NCI-H2081 treated with DMSO at 0.1 percent for 48 hours (cell line): ENCODE results near the gene SIRT4.
"Not testable (repeated sequence)": the region's sequence is repeated elsewhere in the genome, so short reads cannot be mapped to it uniquely, and the experiment has no call there.

Experiments
- DNase-seq: peaks from one replicate; lab custom pipeline; 2025; lab: John Stamatoyannopoulos, UW

The SIRT4 gene

DNA sequence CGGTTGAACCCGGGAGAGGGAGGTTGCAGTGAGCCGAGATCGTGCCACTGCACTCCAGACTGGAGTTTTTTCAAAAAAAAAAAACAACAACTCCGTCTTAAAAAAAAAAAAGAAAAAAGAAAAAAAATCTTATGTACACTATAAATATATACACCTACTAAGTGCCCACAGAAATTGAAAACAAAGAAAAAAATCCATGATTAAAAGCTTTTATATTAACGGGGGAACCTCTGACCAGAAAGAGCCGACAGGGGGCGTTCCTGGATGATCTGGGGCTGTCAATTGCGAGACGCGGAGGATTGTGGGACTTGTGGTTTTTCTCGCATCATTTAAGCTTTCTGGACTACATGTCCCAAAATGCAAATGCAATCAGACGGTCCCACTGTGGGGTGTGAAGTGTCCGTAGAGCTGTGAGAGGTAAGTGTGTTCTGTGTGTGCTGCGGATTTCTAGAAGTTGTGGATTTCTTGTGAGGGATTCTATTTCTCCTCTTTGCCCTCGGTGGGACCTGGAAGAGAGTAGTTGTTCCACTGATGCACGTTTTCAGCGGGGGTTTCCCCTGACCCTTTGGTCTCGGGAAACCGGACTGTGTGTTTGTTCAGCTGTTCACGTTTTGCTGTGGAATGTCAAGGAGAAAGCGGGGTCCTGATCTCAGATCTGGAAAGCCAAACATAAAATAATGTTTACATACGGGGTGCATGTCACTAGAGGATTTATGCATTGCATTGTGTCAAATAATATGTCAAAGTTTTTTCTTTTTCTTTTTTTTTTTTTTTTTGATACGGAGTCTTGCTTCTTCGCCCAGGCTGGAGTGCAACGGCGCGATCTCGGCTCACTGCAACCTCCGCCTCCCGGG lies at the start of gene SIRT4:
SIRT4 (plus strand) TSS at position 360 of the 854 bp plus-strand sequence. CDS start 1,241 bp downstream, outside the sequence.
- peak; percentile 76 for DNase-seq

GRCh38 chr12:120253313-120253712 lies 48.8 kb upstream of the SIRT4 start:
- DNase-seq: not testable (repeated sequence)

GRCh38 chr12:120254809-120255208 lies 47.3 kb upstream of the SIRT4 start:
- DNase-seq: no peak

GRCh38 chr12:120257041-120257821 lies 44.9 kb upstream of the SIRT4 start:
- no peak for DNase-seq

GRCh38 chr12:120258323-120258896 lies 43.7 kb upstream of the SIRT4 start:
- DNase-seq: no peak

DNA sequence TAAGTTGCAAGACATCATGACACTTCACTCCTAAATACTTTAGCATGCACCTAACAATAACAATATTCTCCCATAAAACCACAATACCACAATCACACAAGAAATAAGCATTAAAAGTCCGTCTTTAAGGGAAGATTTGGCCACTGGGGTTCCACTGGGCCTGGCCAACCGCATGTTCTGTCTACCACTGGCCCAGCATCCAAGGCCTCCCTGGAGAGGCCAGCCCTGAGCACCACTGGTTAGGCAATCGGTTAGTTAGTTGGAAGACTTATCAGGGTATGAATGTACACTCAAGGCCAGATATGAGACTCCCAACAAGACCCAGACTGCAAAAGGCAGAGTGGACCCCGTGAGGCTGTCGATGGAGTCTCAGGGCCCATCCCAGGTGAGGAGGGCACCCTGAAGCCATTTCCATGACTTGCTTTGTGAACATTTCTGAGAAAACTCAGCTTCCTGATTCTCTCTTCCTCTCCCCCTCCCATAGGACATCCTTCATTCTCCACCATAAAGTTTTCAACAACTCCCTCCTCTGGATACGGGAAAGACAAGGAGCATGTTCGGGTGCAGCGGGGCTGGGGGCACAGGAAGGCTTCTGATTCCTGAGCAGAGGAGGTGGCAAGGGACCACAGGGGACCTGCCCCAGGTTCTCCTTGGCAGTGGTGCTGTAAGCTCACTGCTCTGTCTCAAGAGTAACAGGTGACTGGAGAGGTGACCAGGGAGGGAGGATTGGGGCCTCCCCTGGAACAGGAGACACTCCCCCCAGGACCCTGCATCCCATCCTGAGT lies 42.5 kb upstream of the SIRT4 start:
- no peak for DNase-seq

GRCh38 chr12:120260607-120261006 lies 41.5 kb upstream of the SIRT4 start:
- DNase-seq: no peak

GRCh38 chr12:120261951-120262851 lies 39.9 kb upstream of the SIRT4 start:
- no peak for DNase-seq

DNA sequence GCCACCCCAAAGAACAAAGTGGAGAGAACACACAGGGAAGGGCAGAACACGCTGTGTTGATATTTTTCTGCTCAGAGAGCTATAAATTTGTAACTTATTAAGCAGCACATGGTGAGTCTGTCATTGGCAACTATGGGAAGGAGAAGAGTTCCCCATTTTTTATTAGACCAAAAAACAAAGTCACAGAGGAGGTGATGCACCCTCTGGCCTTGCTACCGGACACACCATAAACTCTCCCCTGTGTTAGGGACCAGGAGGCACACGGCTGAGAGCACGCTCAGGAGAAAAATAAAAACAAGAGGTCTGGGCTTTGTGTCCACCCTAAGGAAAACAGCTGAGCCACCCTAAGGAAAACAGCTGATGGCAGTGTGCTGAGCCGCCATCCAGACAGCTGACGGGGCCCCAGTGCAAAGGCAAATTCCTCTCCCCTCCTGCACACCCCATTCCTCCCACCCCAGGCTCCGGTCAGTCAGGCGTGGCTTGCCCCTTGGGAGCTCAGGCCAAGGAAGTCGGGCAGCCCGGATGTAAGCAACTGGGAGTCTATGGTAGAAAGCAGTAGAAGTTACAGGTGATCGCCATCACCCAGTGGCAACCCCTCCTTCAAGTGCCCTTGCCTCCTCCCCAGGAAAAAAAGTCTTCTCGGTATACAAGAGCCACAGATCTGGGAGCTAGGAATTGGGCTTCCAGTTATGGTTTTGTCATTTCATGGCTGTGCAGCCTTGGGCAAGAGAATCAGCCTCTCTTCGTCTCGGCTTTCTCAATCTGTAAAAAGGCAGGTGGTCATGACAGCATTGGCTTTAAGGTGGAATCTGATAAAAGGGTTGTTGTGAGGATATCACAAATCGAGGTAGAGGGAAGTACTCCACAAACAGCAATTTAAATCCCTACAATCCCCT lies 39.0 kb upstream of the SIRT4 start:
- DNase-seq: no peak

DNA sequence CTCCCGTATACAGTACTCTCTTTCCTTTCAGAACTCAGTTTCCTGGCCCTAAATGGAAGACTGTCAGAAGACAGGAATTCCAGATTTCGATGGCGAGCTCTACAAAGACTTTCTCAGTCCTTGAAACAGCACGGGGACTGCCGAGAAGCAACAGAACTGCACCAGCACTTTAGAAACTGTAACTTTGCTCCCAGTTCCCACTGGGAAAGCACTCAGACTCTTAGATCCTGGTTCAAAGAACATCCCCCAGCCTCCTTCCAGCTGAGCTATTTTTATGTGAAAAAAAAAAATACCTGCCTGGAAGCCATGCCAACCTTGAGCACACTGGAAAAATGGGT lies 38.4 kb upstream of the SIRT4 start:
- DNase-seq: no peak

GRCh38 chr12:120264086-120264903 lies 37.8 kb upstream of the SIRT4 start:
- no peak for DNase-seq

DNA sequence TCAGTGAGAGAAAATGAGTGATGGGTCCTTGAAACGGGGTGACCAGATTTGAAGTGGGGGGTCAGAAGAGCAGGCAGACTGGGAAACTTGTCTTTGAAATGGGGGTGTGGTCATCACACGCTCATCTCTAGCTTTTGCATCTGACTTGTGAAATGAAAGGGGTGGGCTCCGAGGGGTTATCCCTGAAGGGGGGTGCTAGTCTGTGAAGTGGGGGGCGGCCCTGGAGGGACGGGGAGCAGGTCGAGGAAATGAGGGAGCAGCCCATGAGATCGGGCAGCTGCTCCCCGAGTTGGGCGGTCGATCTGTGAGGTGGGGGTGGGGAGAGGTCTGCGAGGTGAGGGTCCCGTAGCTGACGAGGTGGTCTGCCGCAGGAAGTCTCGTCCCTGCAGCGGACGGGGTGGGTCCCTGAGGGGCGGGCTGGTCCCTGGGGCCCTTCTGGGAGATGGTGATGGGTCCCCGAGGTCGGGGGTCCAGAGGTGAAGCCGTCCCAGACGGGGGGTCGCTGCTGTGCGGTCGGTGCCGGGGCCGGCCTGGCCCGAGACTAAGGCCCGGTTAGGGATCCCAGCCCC lies 37.1 kb upstream of the SIRT4 start:
- no peak for DNase-seq

DNA sequence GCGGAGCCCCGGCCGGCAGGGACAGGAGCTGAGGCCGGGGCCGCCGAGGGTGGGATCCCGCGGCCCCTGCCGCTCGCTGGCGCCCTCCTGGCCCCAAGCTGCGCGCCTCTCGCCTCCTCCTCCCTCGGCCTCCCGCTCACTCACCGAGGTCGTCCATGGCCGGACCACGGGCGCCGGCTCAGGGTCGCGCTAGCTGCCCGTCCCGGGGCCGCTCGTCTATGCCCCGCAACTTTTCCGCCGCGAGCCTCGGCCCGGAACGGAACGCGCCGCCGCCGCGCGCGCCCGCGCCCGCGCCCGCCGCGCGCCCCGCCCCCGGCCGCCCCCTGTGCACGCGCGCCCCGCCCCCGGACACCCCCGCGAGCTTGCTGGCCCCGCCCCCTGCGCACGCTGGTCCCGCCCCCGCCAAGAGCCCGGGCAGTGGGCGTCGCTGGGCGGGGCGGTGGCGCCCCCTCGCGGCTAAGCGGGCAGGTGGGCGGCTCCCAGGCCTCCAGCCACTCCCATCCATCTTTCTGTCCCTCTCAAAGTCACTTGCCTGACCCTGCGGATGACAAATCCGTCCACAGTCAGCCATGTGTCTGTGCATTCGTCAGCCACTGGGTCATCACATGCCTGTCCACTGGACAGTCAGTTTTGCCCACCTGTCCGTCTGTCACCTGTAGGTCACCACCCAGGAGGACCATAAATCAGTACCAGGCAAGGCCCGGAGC lies 36.5 kb upstream of the SIRT4 start, which contains the start of gene PXN:
PXN (minus strand) TSS at position 258 of the 707 bp plus-strand sequence; CDS start at position 157, 101 bp downstream.
- no peak for DNase-seq

DNA sequence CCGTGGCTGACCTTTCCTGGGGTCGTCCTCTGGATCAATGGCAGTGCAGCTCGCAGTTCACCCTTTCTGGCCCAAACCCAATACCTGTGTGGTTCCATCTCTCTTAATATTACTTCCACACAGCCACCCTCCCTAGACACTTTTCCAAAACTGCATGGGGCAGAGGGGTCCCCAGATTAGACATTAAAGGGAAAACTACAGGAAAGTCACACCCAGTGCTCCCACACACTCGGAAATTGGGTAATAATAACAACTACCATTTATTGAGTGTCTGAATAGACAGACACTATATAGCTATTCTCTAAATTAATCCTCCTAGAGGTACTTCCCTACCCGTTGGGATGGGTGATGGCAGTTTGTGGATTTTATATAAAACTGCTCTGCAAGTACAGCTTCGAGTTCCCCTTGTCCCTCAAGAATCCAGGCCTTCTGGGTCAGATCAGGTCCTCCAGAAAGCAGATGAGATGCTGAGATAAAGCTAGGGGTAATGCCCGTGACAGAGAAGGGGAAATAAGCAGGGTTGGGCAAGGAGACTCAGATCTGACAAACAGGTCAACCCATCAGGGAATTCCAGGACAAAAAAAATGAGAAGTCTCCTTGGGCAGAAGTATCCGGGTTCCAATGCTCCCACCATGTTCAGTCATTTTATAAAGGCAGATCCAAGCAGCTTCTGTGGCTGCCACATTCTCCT lies 35.8 kb upstream of the SIRT4 start:
- DNase-seq: no peak

GRCh38 chr12:120267736-120268135 lies 34.4 kb upstream of the SIRT4 start:
- no peak for DNase-seq

DNA sequence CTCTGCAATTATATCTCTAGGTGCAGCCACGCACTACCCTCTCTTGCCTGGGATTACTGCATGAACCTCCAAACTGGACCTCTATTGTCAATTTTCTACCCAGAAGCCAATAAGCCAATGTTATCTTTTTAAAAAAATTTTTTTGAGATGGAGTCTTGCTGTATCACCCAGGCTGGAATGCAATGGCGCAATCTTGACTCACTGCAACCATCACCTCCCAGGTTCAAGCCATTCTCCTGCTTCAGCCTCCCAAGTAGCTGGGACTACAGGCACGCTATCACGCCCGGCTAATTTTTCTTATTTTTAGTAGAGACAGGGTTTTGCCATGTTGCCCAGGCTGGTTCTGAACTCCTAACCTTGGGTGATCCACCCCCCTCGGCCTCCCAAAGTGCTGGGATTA lies 25.4 kb upstream of the SIRT4 start:
- DNase-seq: no peak
